Lung (tissue), 12 donors: Measurements from ENCODE around the gene RARG. TPM values are rescaled to one million over a fixed set of nuclear protein-coding genes. Genes with fewer than 3 reads are reported as not detected.

Experiments used
- ATAC-seq: fragments of 200-7000 bp; cut with Tn5 transposase; one replicate; pipeline ENCODE4 v1.9.1; 2020; ENCODE audit warnings: moderate number of reproducible peaks; ENCODE audit not compliant: insufficient read depth, low FRiP score
- DNase-seq, 3 donors: peaks; one replicate each; pipeline ENCODE4 v3.0.0-alpha.2; 2013 to 2017
- H3K27ac ChIP-seq, 2 donors: one replicate each; pipeline ENCODE4 v1.5.1; 2013; ENCODE audit warnings: mild to moderate bottlenecking in 2 of 2, moderate library complexity in 2 of 2, control low read depth in 1 of 2, inconsistent platforms in 1 of 2, low read depth in 1 of 2, low read length in 1 of 2
- H3K27me3 ChIP-seq, 3 donors: one replicate each; pipeline ENCODE4 v1.5.1; 2013; ENCODE audit warnings: low read length in 2 of 3; ENCODE audit not compliant: control insufficient read depth in 3 of 3, insufficient read depth in 3 of 3
- H3K36me3 ChIP-seq, 4 donors: one replicate each; pipeline ENCODE4 v1.5.1; 2013; ENCODE audit warnings: low read length in 4 of 4, mild to moderate bottlenecking in 1 of 4, moderate library complexity in 1 of 4; ENCODE audit not compliant: control insufficient read depth in 4 of 4, insufficient read depth in 4 of 4
- H3K4me1 ChIP-seq, 5 donors: one replicate each; pipeline ENCODE4 v1.5.1; 2013; ENCODE audit warnings: low read length in 5 of 5, mild to moderate bottlenecking in 2 of 5, moderate library complexity in 1 of 5; ENCODE audit not compliant: control insufficient read depth in 5 of 5, insufficient read depth in 5 of 5
- H3K4me3 ChIP-seq: one replicate; pipeline ENCODE4 v1.5.1; 2013; ENCODE audit warnings: mild to moderate bottlenecking, control low read depth, moderate library complexity
- H3K9ac ChIP-seq, 2 donors: one replicate each; pipeline ENCODE4 v1.5.1; 2013; ENCODE audit warnings: low read length in 2 of 2, control low read depth in 1 of 2; ENCODE audit not compliant: insufficient read depth in 1 of 2
- H3K9me3 ChIP-seq, 4 donors: one replicate each; pipeline ENCODE4 v1.5.1; 2013; ENCODE audit warnings: low read length in 3 of 4, mild to moderate bottlenecking in 1 of 4, moderate library complexity in 1 of 4; ENCODE audit not compliant: control insufficient read depth in 4 of 4, insufficient read depth in 3 of 4
- WGBS, 2 donors: extraction: QIAGEN DNeasy Blood & Tissue Kit; methylation state at CpG; one replicate each; pipeline ENCODE4 v1.1.7; 2013; 5-methylcytosine and 5-hydroxymethylcytosine counted together
- polyA plus RNA-seq, 2 donors: library from polyadenylated mRNA; stranded (reverse); fragments of 200-250 nt; gene quantifications; one replicate each; pipeline ENCODE4 v1.2.1, GENCODE V29; 2013
- total RNA-seq, 2 donors: library from RNA; depleted of rRNA in 1 of 2; stranded (reverse); fragments of >200 nt in 1 of 2; gene quantifications; one replicate each; pipeline ENCODE4 v1.2.1, GENCODE V29; 2014 to 2021
- TF ChIP-seq, protein P1 (sequence below): IDR thresholded peaks from 2 replicates; pipeline ENCODE4 v1.5.1; 2012; ENCODE audit warnings: mild to moderate bottlenecking; ENCODE audit errors: control extremely low read depth, extremely low read depth
- donor health status: control.
- donor health status: control.
- donor health status: Bipolar disorder and iron deficiency.
- donor health status: healthy.
- donor health status: DM: yes; HTN: yes; CAD: no.

Gene RARG
- total and polyA plus RNA-seq, 4 donors, result 12.0 to 29.7 (median 21.0) TPM

DNA sequence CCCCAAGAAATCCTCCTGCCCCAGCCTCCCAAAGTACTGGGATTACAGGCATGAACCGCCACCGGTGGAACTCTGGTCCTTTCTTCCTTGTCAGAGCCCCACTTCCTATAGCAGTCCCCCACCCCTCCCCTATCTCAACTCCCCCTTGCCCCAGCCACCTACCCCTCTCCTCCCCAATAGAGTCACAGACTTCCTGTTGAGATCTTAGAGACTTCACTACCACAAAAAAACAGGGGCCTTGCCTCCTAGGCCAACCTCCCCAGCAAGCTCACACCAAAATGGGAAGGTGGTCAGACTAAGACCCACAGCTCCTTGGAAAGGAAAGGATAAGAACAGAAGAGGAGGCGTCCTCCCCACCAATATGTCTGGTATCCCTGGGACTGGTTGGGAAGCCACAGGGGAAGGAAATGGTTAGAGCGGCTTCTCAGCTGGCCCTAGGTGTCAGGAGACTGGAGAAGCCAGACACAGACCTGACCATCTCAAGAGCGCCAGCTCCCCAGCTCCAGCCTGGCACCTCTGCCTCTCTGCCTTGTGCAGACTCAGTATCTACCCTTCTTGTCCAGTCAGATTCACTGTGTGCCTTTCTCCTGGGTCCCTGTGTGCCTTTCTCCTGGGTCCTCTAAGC lies 33.4 kb downstream of the RARG start:
- no peak overlapping the region for H3K27ac ChIP-seq
- DNase-seq (no peak), ATAC-seq (no peak)
- no peaks in the 10 kb centered on the region for H3K9me3 ChIP-seq
- TF ChIP-seq, protein P1, sequence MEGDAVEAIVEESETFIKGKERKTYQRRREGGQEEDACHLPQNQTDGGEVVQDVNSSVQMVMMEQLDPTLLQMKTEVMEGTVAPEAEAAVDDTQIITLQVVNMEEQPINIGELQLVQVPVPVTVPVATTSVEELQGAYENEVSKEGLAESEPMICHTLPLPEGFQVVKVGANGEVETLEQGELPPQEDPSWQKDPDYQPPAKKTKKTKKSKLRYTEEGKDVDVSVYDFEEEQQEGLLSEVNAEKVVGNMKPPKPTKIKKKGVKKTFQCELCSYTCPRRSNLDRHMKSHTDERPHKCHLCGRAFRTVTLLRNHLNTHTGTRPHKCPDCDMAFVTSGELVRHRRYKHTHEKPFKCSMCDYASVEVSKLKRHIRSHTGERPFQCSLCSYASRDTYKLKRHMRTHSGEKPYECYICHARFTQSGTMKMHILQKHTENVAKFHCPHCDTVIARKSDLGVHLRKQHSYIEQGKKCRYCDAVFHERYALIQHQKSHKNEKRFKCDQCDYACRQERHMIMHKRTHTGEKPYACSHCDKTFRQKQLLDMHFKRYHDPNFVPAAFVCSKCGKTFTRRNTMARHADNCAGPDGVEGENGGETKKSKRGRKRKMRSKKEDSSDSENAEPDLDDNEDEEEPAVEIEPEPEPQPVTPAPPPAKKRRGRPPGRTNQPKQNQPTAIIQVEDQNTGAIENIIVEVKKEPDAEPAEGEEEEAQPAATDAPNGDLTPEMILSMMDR, result no peak
- H3K36me3 ChIP-seq, result no peaks in the 10 kb centered on the region
- WGBS, 2 donors, result 48 to 72% methylated on average over 5 of the region's 5 CpGs
- H3K4me3 ChIP-seq, result no peak overlapping the region
- peaks cover 0 to 11% (median 0%) of the 10 kb centered on the region in 5 donors for H3K4me1 ChIP-seq
- no peak overlapping the region for H3K9ac ChIP-seq
- no peaks in the 10 kb centered on the region for H3K27me3 ChIP-seq

DNA sequence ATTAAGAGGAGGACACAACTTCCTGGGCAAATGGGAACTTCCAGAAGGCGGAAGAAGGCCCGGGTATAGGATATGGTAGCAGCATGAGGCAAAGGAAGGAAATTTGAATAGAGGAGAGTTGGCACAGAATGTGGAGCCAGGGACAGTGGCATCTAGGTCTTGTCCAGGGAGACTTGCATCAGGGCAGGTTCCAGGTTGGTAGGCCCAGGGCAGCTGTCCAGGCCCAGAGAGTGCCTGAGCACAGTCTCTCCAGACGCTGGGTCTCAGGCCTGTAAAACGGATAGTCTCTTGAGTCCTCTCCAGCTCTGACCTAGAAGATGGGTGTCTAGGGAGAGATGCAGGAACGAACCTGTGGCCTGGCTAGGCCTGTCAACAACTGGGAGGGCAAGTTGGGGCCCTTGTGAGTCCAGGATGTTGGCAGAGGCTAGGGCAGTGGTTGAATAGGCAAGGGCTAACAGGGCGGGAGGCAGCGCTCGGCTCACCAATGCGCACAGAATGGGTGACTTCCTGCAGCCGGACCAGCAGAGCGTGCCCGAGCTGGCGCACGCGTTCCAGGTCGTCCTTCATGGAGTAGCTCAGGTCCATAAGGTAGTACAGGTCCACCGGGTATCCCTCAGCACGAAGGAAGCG lies 34.9 kb downstream of the RARG start:
- Histone ChIP-seq H3K27me3 (no peaks in the 10 kb centered on the region), H3K9me3 (no peaks in the 10 kb centered on the region), H3K4me3 (no peak overlapping the region), H3K4me1 (peaks cover 0 to 11% (median 0%) of the 10 kb centered on the region in 5 donors), H3K27ac (no peak overlapping the region), H3K36me3 (peaks cover 0 to 4% (median 1%) of the 10 kb centered on the region in 4 donors), H3K9ac (no peak overlapping the region)
- ATAC-seq, result no peak
- no peak for DNase-seq
- 70 to 79% methylated on average over 19 of the region's 19 CpGs for WGBS, 2 donors
- TF ChIP-seq, protein P1, result no peak

DNA sequence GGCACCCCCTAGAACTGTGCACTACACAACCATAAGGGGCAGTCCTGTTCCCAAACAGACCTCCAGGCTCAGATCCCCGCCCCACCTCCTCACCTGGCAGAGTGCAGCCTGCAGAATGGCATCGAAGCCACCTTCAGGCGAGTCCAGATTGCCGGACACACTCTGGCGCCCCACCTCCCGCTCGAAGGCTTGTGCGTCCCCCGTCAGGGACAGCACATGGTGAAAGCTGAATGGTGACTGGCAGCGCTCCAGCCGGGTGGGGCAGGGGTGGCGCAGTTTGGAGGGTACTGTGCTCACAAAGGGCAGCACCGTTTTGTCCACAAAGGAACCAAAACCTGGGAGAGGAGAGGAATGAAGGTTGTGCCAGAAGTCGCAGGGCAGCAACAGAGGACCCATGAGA lies 35.5 kb downstream of the RARG start:
- no peak for ATAC-seq
- TF ChIP-seq, protein P1, result no peak
- H3K9me3 ChIP-seq, result no peaks in the 10 kb centered on the region
- no peak overlapping the region for H3K27ac ChIP-seq
- WGBS, 2 donors, result 77 to 88% methylated on average over 14 of the region's 14 CpGs
- no peaks in the 10 kb centered on the region for H3K27me3 ChIP-seq
- DNase-seq, result no peak
- peaks cover 0 to 11% (median 0%) of the 10 kb centered on the region in 5 donors for H3K4me1 ChIP-seq
- H3K36me3 ChIP-seq, result peaks cover 0 to 10% (median 2%) of the 10 kb centered on the region in 4 donors
- H3K4me3 ChIP-seq, result no peak overlapping the region
- H3K9ac ChIP-seq, result no peak overlapping the region
